IMR-90 (cell line): Measurements from ENCODE around the gene JAK1. TPM values are rescaled to one million over a fixed set of nuclear protein-coding genes. Genes with fewer than 3 reads are reported as not detected.

Source experiments
- ATAC-seq: fragments of 200-7000 bp; cut with Tn5 transposase; 2 replicates; pipeline ENCODE4 v1.9.1; 2020; ENCODE audit warnings: low read depth, mild to moderate bottlenecking, moderate library complexity
- BruUV-seq: library from RNA; stranded (reverse); fragments of 400-500 nt; replicated peaks from 2 replicates; lab custom pipeline; 2021; lab: Mats Ljungman, UMichigan
- CTCF ChIA-PET: fragments of 300-600 bp; formaldehyde crosslinking; extraction: SDS; loops from one replicate; lab custom pipeline; 2021; ENCODE audit warnings: antibody characterized with exemption; lab: Yijun Ruan, JAX
- POLR2A ChIA-PET: fragments of 300-600 bp; sonication (Branson Sonifier 250); formaldehyde crosslinking; loops from one replicate; lab custom pipeline; 2022; ENCODE audit warnings: antibody characterized with exemption; ENCODE audit not compliant: unreplicated experiment; lab: Charles Lee
- DNase-seq: peaks from one replicate; pipeline ENCODE4 v3.0.0; 2013
- H2AFZ ChIP-seq: replicated peaks from 2 replicates; pipeline ENCODE3; 2013; ENCODE audit warnings: low read length, mild to moderate bottlenecking; ENCODE audit not compliant: poor library complexity
- H2AK5ac ChIP-seq: 2 replicates; pipeline ENCODE4 v1.6.1; 2013; ENCODE audit warnings: low read depth, low read length, inconsistent platforms
- H2AK9ac ChIP-seq: replicated peaks from 2 replicates; pipeline ENCODE3; 2013; ENCODE audit warnings: mild to moderate bottlenecking, low read depth, low read length, moderate library complexity; ENCODE audit not compliant: poor library complexity
- H2BK120ac ChIP-seq: 2 replicates; pipeline ENCODE4 v1.6.1; 2013; ENCODE audit warnings: low read depth, low read length, inconsistent platforms
- H2BK15ac ChIP-seq: 3 replicates; pipeline ENCODE4 v1.6.1; 2013; ENCODE audit warnings: low read depth, low read length, inconsistent platforms
- H2BK20ac ChIP-seq: 2 replicates; pipeline ENCODE4 v1.6.1; 2013; ENCODE audit warnings: low read depth, mild to moderate bottlenecking, inconsistent platforms, low read length, moderate library complexity
- H2BK5ac ChIP-seq: 2 replicates; pipeline ENCODE4 v1.6.1; 2013; ENCODE audit warnings: mild to moderate bottlenecking, low read depth, low read length, inconsistent platforms; ENCODE audit not compliant: poor library complexity, severe bottlenecking
- H3K14ac ChIP-seq: replicated peaks from 2 replicates; pipeline ENCODE4 v1.6.1; 2013; ENCODE audit warnings: low read depth, low read length, inconsistent platforms
- H3K18ac ChIP-seq: 2 replicates; pipeline ENCODE4 v1.6.1; 2013; ENCODE audit warnings: low read depth, low read length, control low read depth
- H3K23ac ChIP-seq: 2 replicates; pipeline ENCODE4 v1.6.1; 2013; ENCODE audit warnings: low read depth, low read length, inconsistent platforms
- H3K27ac ChIP-seq: 2 replicates; pipeline ENCODE4 v1.5.1; 2013; ENCODE audit warnings: mild to moderate bottlenecking, control low read depth, low read length; ENCODE audit not compliant: insufficient read depth
- H3K27me3 ChIP-seq: 2 replicates; pipeline ENCODE4 v1.6.1; 2013; ENCODE audit warnings: low read length; ENCODE audit not compliant: control insufficient read depth, insufficient read depth
- H3K36me3 ChIP-seq: 2 replicates; pipeline ENCODE4 v1.6.1; 2013; ENCODE audit warnings: low read length, mixed read lengths; ENCODE audit not compliant: control insufficient read depth, insufficient read depth
- H3K4ac ChIP-seq: 2 replicates; pipeline ENCODE4 v1.6.1; 2013; ENCODE audit warnings: low read depth, low read length, inconsistent platforms
- H3K4me1 ChIP-seq: 2 replicates; pipeline ENCODE4 v1.6.1; 2013; ENCODE audit warnings: low read length, mixed read lengths; ENCODE audit not compliant: control insufficient read depth, insufficient read depth
- H3K4me2 ChIP-seq: 2 replicates; pipeline ENCODE4 v1.6.1; 2013; ENCODE audit warnings: low read depth, mild to moderate bottlenecking, control low read depth, low read length, moderate library complexity
- H3K4me3 ChIP-seq: 2 replicates; pipeline ENCODE4 v1.5.1; 2013; ENCODE audit warnings: low read depth, mild to moderate bottlenecking, control low read depth, low read length, moderate library complexity; ENCODE audit not compliant: insufficient read depth
- H3K56ac ChIP-seq: 2 replicates; pipeline ENCODE4 v1.6.1; 2013; ENCODE audit warnings: low read length, inconsistent platforms; ENCODE audit not compliant: insufficient read depth; ENCODE audit errors: extremely low read depth
- H3K79me1 ChIP-seq, 2 experiments: 2 replicates each; pipeline ENCODE4 v1.6.1; 2013; ENCODE audit warnings: low read length in 2 of 2, inconsistent platforms in 1 of 2, low read depth in 1 of 2
- H3K9ac ChIP-seq: 2 replicates; pipeline ENCODE4 v1.6.1; 2013; ENCODE audit warnings: low read depth, low read length, control low read depth
- H3K9me1 ChIP-seq: 2 replicates; pipeline ENCODE4 v1.6.1; 2013; ENCODE audit warnings: low read length, inconsistent platforms; ENCODE audit not compliant: insufficient read depth
- H3K9me3 ChIP-seq: 2 replicates; pipeline ENCODE4 v1.6.1; 2013; ENCODE audit warnings: low read length; ENCODE audit not compliant: control insufficient read depth, insufficient read depth
- H4K20me1 ChIP-seq: 2 replicates; pipeline ENCODE4 v1.6.1; 2013; ENCODE audit warnings: low read length, inconsistent platforms; ENCODE audit not compliant: insufficient read depth
- H4K5ac ChIP-seq: 2 replicates; pipeline ENCODE4 v1.6.1; 2013; ENCODE audit warnings: mild to moderate bottlenecking, low read depth, low read length, control low read depth
- H4K8ac ChIP-seq, 2 experiments: 2 replicates each; pipeline ENCODE4 v1.6.1; 2013; ENCODE audit warnings: low read depth in 2 of 2, low read length in 2 of 2, control low read depth in 1 of 2, inconsistent platforms in 1 of 2
- H4K91ac ChIP-seq: 2 replicates; pipeline ENCODE4 v1.6.1; 2013; ENCODE audit warnings: low read depth, low read length, inconsistent platforms; ENCODE audit not compliant: insufficient read depth
- BHLHE40 ChIP-seq: fragments of 150-350 bp; IDR thresholded peaks from 2 replicates; pipeline ENCODE4 v1.6.1; 2016; ENCODE audit warnings: mild to moderate bottlenecking, low read depth, low read length
- CEBPB ChIP-seq: IDR thresholded peaks from 2 replicates; pipeline ENCODE4 v1.6.1; 2012; ENCODE audit warnings: low read depth, low read length, improper control_type of control experiment
- CHD1 ChIP-seq: IDR thresholded peaks from 2 replicates; pipeline ENCODE4 v1.6.1; 2012; ENCODE audit warnings: low read depth, low read length, improper control_type of control experiment
- CTCF ChIP-seq: conservative IDR thresholded peaks from 2 replicates; pipeline ENCODE4 v1.5.1; 2012; ENCODE audit warnings: mild to moderate bottlenecking, low read depth, low read length, improper control_type of control experiment
- ELK1 ChIP-seq: fragments of 150-350 bp; IDR thresholded peaks from 2 replicates; pipeline ENCODE4 v1.6.1; 2016; ENCODE audit warnings: low read depth, mild to moderate bottlenecking, low read length, moderate library complexity, borderline replicate concordance
- FOS ChIP-seq: fragments of 150-350 bp; IDR thresholded peaks from 2 replicates; pipeline ENCODE4 v1.6.1; 2016; ENCODE audit warnings: low read depth, low read length
- MAFK ChIP-seq: IDR thresholded peaks from 2 replicates; pipeline ENCODE4 v1.6.1; 2012; ENCODE audit warnings: low read depth, low read length, improper control_type of control experiment
- MAZ ChIP-seq: IDR thresholded peaks from 2 replicates; pipeline ENCODE4 v1.6.1; 2012; ENCODE audit warnings: low read depth, mild to moderate bottlenecking, low read length, improper control_type of control experiment, moderate library complexity, borderline replicate concordance
- MXI1 ChIP-seq: IDR thresholded peaks from 2 replicates; pipeline ENCODE4 v1.6.1; 2012; ENCODE audit warnings: low read depth, mild to moderate bottlenecking, low read length, moderate library complexity, borderline replicate concordance
- NFE2L2 ChIP-seq: fragments of 150-350 bp; IDR thresholded peaks from 2 replicates; pipeline ENCODE4 v1.6.1; 2016; ENCODE audit warnings: low read depth, mild to moderate bottlenecking, low read length
- POLR2A ChIP-seq: IDR thresholded peaks from 2 replicates; pipeline ENCODE4 v1.6.1; 2012; ENCODE audit warnings: mild to moderate bottlenecking, low read depth, low read length
- RAD21 ChIP-seq: IDR thresholded peaks from 2 replicates; pipeline ENCODE4 v1.6.1; 2012; ENCODE audit warnings: low read length, improper control_type of control experiment
- RCOR1 ChIP-seq: IDR thresholded peaks from 2 replicates; pipeline ENCODE4 v1.6.1; 2012; ENCODE audit warnings: mild to moderate bottlenecking, low read length, improper control_type of control experiment; ENCODE audit not compliant: insufficient replicate concordance
- RFX5 ChIP-seq: IDR thresholded peaks from 2 replicates; pipeline ENCODE4 v1.8.0; 2012; ENCODE audit warnings: low read depth, mild to moderate bottlenecking, low read length, moderate library complexity
- SMC3 ChIP-seq: fragments of 150-350 bp; IDR thresholded peaks from 2 replicates; pipeline ENCODE4 v1.6.1; 2016; ENCODE audit warnings: low read depth, mild to moderate bottlenecking, antibody characterized with exemption, low read length, moderate library complexity
- WGBS, 2 experiments: methylation state at CpG; one replicate each; pipeline versions ENCODE4 v1.1.5 to v1.1.7; 2013; ENCODE audit warnings: missing lambda C conversion rate in 2 of 2; ENCODE audit not compliant: insufficient read length in 1 of 2; ENCODE audit errors: extremely low coverage in 2 of 2; 5-methylcytosine and 5-hydroxymethylcytosine counted together
- dilution Hi-C: fragments of 300-500 bp; cut with HindIII; formaldehyde crosslinking; loops from one replicate; pipeline ENCODE4 v1.14.3; 2018; ENCODE audit warnings: low sequenced_read_pairs; ENCODE audit not compliant: unreplicated experiment
- in situ Hi-C: fragments of 300-500 bp; cut with MboI; formaldehyde crosslinking; loops from 3 replicates; pipeline ENCODE4 v1.14.3; 2019; ENCODE audit warnings: low sequenced_read_pairs, inconsistent platforms, mixed read lengths
- intact Hi-C: fragments of 100-400 bp; cut with micrococcal nuclease; formaldehyde crosslinking; loops from 2 replicates; pipeline ENCODE4 v1.10.0; 2022
- polyA plus RNA-seq, 3 experiments: library from polyadenylated mRNA; depleted of rRNA; stranded (reverse); fragments of >200 nt; gene quantifications; 2 replicates each; pipeline ENCODE4 v1.2.3, GENCODE V29; 2012; ENCODE audit warnings: low replicate concordance in 1 of 3
- total RNA-seq: library from RNA; depleted of rRNA; stranded (reverse); fragments of >200 nt; gene quantifications from 2 replicates; pipeline ENCODE4 v1.2.3, GENCODE V29; 2012
- TF ChIP-seq, protein P1 (sequence below): fragments of 150-350 bp; IDR thresholded peaks from 2 replicates; pipeline ENCODE4 v1.6.1; 2017; ENCODE audit warnings: mild to moderate bottlenecking, antibody characterized with exemption, low read length, low read depth

Gene JAK1
- total and polyA plus RNA-seq, 2 of the 4 experiments (the other 2 are of a cell fraction), result 76.9 to 103 TPM

DNA sequence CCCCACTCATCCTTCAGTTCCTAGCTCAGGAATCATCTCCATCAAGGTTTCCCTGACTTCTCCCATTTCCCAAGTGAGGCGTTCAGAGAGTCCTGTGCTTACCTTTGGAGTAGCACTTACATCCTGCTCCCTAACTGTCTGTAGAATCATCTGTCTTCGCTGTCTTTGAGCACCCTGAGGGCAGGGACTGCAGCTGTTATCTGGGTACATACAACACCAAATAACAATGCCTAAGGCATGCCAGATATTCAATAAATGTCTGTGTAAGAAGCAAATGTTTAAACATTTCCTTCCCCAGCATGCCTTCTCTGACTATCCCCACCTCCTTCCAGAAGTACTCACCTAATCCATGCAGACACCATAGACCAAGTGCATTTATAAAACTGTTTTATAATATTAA, 65.4 kb downstream of the JAK1 start:
- in situ Hi-C loops, result no loop called here
- H3K27me3 ChIP-seq, result no peaks in the 10 kb centered on the region
- no TSS peak for BruUV-seq
- no peak overlapping the region for H3K4me3 ChIP-seq
- H3K4me1 ChIP-seq, result peaks cover 9% of the 10 kb centered on the region
- H2BK20ac ChIP-seq, result no peak overlapping the region
- H2BK120ac ChIP-seq, result no peak overlapping the region
- no peaks in the 10 kb centered on the region for H3K9me3 ChIP-seq
- peaks cover 64% of the 10 kb centered on the region for H4K20me1 ChIP-seq
- H2AK9ac ChIP-seq, result no peak overlapping the region
- peaks cover 24 to 70% of the 10 kb centered on the region in 2 experiments for H3K79me1 ChIP-seq
- H3K23ac ChIP-seq, result no peak overlapping the region
- no peak overlapping the region for H3K4ac ChIP-seq
- CTCF ChIA-PET, result no interaction called here
- ATAC-seq, result no peak
- H3K18ac ChIP-seq, result no peak overlapping the region
- intact Hi-C loops, result no loop called here
- H3K36me3 ChIP-seq, result no peaks in the 10 kb centered on the region
- H3K9me1 ChIP-seq, result peaks cover 17% of the 10 kb centered on the region
- no peak for DNase-seq
- no peak overlapping the region for H2AK5ac ChIP-seq
- no peak overlapping the region for H3K56ac ChIP-seq
- no peak overlapping the region for H2BK5ac ChIP-seq
- no peak overlapping the region for H4K91ac ChIP-seq
- dilution Hi-C loops, result no loop called here
- no peak overlapping the region for H2AFZ ChIP-seq
- H3K9ac ChIP-seq, result no peak overlapping the region
- no peak overlapping the region for H3K27ac ChIP-seq
- no peak overlapping the region for H4K5ac ChIP-seq
- H4K8ac ChIP-seq, result no peak overlapping the region
- TF ChIP-seq CHD1 (no peak), ELK1 (no peak), RCOR1 (no peak), MAFK (no peak), CTCF (no peak), MXI1 (no peak), POLR2A (no peak), CEBPB (no peak), RAD21 (no peak), MAZ (no peak), FOS (no peak), RFX5 (no peak), NFE2L2 (no peak), SMC3 (no peak), BHLHE40 (no peak)
- TF ChIP-seq, protein P1, sequence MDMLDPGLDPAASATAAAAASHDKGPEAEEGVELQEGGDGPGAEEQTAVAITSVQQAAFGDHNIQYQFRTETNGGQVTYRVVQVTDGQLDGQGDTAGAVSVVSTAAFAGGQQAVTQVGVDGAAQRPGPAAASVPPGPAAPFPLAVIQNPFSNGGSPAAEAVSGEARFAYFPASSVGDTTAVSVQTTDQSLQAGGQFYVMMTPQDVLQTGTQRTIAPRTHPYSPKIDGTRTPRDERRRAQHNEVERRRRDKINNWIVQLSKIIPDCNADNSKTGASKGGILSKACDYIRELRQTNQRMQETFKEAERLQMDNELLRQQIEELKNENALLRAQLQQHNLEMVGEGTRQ, result no peak
- H3K14ac ChIP-seq, result no peak overlapping the region
- H3K4me2 ChIP-seq, result no peak overlapping the region
- no peak overlapping the region for H2BK15ac ChIP-seq
- no CpG with 5 or more reads among the region's 2 CpGs for WGBS, 2 experiments
- POLR2A ChIA-PET, result no interaction called here
